GM13977 (cell line): ENCODE measurements around the gene SUN5.
"Not testable (repeated sequence)": the region's sequence is repeated elsewhere in the genome, so short reads cannot be mapped to it uniquely, and the experiment has no call there.

Experiments
- DNase-seq: peaks from one replicate; pipeline ENCODE4 v3.0.0; 2012; ENCODE audit warnings: low spot score
- CTCF ChIP-seq: IDR thresholded peaks from 2 replicates; pipeline ENCODE4 v1.5.1; 2012; ENCODE audit warnings: mild to moderate bottlenecking, control low read depth; ENCODE audit not compliant: insufficient read depth; ENCODE audit errors: extremely low read depth, missing control alignments
- in situ Hi-C: fragments of 300-500 bp; cut with MboI; formaldehyde crosslinking; loops from one replicate; pipeline ENCODE4 v1.12.0; 2022; ENCODE audit warnings: low sequenced_read_pairs, low pct_unique_long_range_greater_than_20kb, mixed read lengths, inconsistent platforms; ENCODE audit not compliant: unreplicated experiment

The SUN5 gene

DNA sequence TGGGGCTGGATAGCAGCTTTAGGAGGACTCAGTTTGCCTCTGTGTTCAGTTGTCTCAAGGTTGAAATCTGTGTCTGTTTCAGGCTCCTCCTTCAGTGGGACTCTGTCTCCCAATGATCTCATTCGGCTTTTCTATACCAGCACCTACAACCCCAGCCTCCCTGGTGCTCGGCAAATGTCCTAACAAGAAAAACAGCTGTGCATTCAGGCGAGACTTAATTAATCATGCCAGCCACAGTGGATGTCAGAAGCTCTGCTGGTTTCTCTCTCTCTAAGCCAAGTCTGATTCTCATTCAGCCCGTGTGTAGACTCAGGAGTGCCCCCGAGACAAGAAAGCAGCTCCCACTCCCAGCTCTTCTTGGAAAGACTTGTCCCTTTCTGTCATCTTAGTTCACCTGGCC is 46.8 kb downstream of the SUN5 start:
- in situ Hi-C loops, result loop anchor here (10.0 kb wide), 1 partner anchor 57 kb away; no protein-coding TSS in a partner anchor
- TF ChIP-seq CTCF, result no peak
- DNase-seq, result no peak

DNA sequence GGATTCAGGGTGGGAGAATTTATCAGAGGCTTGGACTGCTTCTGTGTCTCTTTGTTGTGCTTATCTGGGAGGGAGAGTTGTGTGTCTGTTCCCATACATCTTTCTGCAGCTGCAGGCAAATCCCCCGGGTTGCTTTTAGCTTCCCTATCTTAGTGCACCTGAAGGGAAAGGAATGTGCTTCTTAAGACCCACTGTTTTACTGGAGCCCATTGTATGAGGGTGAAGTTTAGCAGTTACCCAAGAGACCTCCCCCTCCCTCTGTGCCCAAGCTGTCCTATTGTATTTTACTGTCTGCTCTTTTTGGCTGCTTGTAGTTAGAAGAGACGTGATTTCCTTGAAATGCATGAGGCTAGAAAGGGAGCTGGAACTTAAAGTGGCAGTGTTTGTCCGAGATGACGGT is 53.7 kb downstream of the SUN5 start:
- in situ Hi-C loops, result loop anchor here (10.0 kb wide), 1 partner anchor 64 kb away; no protein-coding TSS in a partner anchor
- not testable (repeated sequence) for DNase-seq

GRCh38 chr20:32946629-32947028 is 57.6 kb downstream of the SUN5 start:
- in situ Hi-C loops, result no loop called here
- TF ChIP-seq CTCF, result no peak
- DNase-seq, result no peak

DNA sequence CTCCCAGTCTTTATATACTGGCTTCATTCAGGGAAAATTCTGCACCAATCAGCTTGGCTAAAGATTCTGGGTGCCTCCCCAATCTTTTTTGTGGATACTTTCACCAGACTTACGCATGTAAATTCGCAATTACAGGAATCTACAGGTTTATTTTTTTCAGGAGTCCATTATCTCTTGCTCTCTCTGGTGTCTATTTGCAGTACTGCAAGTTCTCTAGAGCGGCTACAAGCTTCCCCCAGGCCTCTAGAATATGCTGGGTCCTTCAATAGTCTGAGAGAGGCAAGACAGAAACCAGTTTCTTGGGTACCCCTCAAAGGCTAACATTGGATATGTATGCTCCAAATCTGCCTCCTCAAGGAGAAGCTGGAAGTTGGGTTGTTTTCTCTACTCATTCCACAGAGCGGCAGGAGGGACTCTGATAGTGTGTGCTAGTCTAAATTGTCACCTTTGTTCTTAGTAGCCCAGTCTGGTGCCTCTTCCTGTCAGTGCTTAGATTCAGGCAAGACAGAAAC is 58.5 kb downstream of the SUN5 start:
- peak; percentile 39 for TF ChIP-seq CTCF
- in situ Hi-C loops, result no loop called here
- no peak for DNase-seq

DNA sequence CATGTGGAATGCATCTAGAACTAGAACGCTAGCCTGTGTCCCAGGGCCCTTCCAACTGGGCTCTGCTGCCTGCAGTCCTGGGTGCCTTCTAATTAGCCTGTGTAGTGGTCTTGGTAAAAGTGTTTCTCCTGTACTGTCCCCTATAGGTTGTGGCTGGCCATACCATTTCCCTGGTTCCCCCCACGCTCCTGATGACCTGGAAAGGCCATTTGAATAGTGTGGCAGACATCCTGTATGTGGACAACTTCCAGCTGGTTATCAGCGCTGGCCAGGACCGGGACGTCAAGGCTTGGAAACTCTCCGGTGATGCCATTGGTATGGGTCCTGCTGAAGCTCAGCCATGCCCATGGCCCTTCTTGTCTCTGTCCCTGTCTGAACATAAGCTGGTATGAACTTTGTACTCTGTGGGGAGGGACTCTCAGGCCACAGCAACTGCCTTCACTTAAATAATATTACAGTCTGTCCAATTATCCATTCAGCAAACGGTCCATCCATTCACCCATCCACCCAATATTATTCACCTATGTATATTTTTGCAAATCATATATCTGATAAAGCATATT is 60.7 kb downstream of the SUN5 start:
- TF ChIP-seq CTCF, result no peak
- in situ Hi-C loops, result no loop called here
- no peak for DNase-seq

DNA sequence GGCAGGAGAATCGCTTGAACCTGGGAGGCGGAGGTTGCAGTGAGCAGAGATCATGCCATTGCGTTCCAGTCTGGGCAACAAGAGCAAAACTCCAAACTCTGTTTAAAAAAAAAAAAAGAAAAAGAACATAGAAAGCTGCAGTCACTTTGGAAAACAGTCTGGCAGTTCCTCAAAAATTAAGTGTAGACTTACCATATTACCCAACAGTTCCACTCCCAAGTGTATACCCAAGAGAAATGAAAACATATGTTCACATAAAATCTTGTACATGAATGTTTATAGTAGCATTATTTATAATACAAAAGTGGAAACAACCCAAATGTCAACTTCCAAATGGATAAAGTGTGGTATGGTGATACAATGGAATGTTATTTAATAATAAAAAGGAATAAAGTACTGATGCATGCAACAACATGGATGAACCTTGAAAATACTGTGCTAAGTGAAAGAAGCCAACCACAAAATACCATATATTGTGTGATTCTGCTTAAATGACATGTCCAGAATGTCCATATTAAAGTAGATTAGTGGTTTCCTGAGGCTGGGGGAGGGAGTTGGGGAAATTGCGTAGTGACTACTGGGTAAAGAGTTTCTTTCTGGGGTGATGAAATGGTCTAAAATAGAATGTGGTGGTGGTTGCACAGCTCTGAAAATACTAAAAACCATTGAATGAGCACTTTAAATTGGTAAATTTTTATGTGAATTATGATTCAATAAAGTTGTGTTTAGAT is 62.9 kb downstream of the SUN5 start:
- no peak for TF ChIP-seq CTCF
- no peak for DNase-seq
- in situ Hi-C loops, result no loop called here

DNA sequence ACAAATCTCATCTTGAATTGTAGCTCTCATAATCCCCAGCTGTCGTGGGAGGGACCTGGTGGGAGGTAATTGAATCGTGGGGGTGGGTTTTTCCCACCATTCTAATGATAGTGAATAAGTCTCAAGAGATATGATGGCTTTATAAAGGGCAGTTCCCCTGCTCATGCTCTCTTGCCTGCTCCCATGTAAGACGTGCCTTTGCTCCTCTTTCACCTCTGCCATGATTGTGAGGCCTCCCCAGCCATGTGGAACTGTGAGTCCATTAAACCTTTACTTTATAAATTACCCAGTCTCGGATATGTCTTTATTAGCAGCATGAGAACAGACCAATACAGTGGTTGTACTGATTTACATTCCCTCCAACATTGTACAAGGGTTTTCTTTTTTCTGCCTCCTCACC is 69.7 kb downstream of the SUN5 start:
- in situ Hi-C loops, result no loop called here

More for the DNA sequence above, 69.7 kb downstream of the SUN5 start:
- no peak for TF ChIP-seq CTCF
- DNase-seq, result no peak
